K562 (cell line): Measurements from ENCODE around the gene PIK3R6. TPM values are rescaled to one million over a fixed set of nuclear protein-coding genes. Genes with fewer than 3 reads are reported as not detected.

ENCODE experiments used
- ATAC-seq: fragments of 200-7000 bp; cut with Tn5 transposase; 3 replicates; pipeline ENCODE4 v1.9.1; 2020; ENCODE audit warnings: moderate library complexity
- BruUV-seq: library from RNA; stranded (reverse); fragments of 400-500 nt; replicated peaks from 2 replicates; lab custom pipeline; 2021; lab: Mats Ljungman, UMichigan
- CTCF ChIA-PET: fragments of 300-600 bp; formaldehyde crosslinking; extraction: SDS; loops from one replicate; lab custom pipeline; 2021; ENCODE audit warnings: low intra/inter-chr PET ratio; lab: Yijun Ruan, JAX
- POLR2A ChIA-PET: fragments of 300-600, 350-650 bp; sonication (Branson Sonifier 250); formaldehyde crosslinking; extraction: SDS; loops from one replicate; lab custom pipeline; 2021; ENCODE audit warnings: antibody characterized with exemption, inconsistent platforms; lab: Yijun Ruan, JAX
- DNase-seq, 4 experiments: peaks; one replicate each; pipeline versions ENCODE4 v3.0.0 to v3.0.0-alpha.2; 2011 to 2018; ENCODE audit warnings: low spot score in 3 of 4, mixed read lengths in 3 of 4; ENCODE audit errors: extremely low read depth in 1 of 4
- FAIRE-seq: peaks from 2 replicates; lab custom pipeline; 2011; peaks lifted over from hg19 to GRCh38; lab: Jason Lieb, UNC
- H2AFZ ChIP-seq: 2 replicates; pipeline ENCODE4 v1.6.0; 2011; ENCODE audit warnings: low read depth, low read length, control low read depth, inconsistent platforms
- H3K27ac ChIP-seq: fragments of 200-600 bp; 3 replicates; pipeline ENCODE4 v1.8.0; 2011; ENCODE audit warnings: low read depth, mild to moderate bottlenecking, control low read depth, inconsistent platforms, low read length, moderate library complexity, mixed read lengths; ENCODE audit errors: extremely low read depth
- H3K27me3 ChIP-seq, 2 experiments: fragments of 300-600 bp in 1 of 2; 2 replicates in 1 of 2; 3 replicates in 1 of 2; pipeline versions ENCODE4 v1.6.0 to v1.8.0; 2011; ENCODE audit warnings: inconsistent platforms in 2 of 2, low read length in 2 of 2, mild to moderate bottlenecking in 1 of 2, mixed read lengths in 1 of 2, moderate library complexity in 1 of 2; ENCODE audit not compliant: control insufficient read depth in 2 of 2, insufficient read depth in 2 of 2
- H3K36me3 ChIP-seq: fragments of 300-600 bp; 3 replicates; pipeline ENCODE4 v1.8.0; 2011; ENCODE audit warnings: mild to moderate bottlenecking, low read length, inconsistent platforms; ENCODE audit not compliant: control insufficient read depth, insufficient read depth
- H3K4me1 ChIP-seq, 2 experiments: fragments of 200-600 bp in 1 of 2; replicated peaks in 1 of 2; 2 replicates in 1 of 2; 3 replicates in 1 of 2; pipeline versions ENCODE4 v1.5.1 to v1.8.0; 2011; ENCODE audit warnings: inconsistent platforms in 2 of 2, low read length in 2 of 2, mild to moderate bottlenecking in 1 of 2, mixed read lengths in 1 of 2, moderate library complexity in 1 of 2; ENCODE audit not compliant: control insufficient read depth in 2 of 2, insufficient read depth in 2 of 2
- H3K4me2 ChIP-seq: 2 replicates; pipeline ENCODE4 v1.6.1; 2011; ENCODE audit warnings: low read length, control low read depth, inconsistent platforms, mixed read lengths; ENCODE audit not compliant: insufficient read depth
- H3K4me3 ChIP-seq: fragments of 200-600 bp; sonication (generic), shearing (Covaris generic); 2 replicates; pipeline ENCODE4 v1.5.1; 2016; ENCODE audit warnings: control low read depth, inconsistent platforms
- H3K79me2 ChIP-seq: fragments of 200-600 bp; 3 replicates; pipeline ENCODE4 v1.8.0; 2011; ENCODE audit warnings: low read length, inconsistent platforms; ENCODE audit not compliant: control insufficient read depth, insufficient read depth
- H3K9ac ChIP-seq, 2 experiments: 2 replicates each; pipeline versions ENCODE4 v1.6.0 to v1.6.1; 2011; ENCODE audit warnings: low read depth in 2 of 2, low read length in 2 of 2, control low read depth in 1 of 2, inconsistent platforms in 1 of 2, mild to moderate bottlenecking in 1 of 2, mixed read lengths in 1 of 2; ENCODE audit not compliant: insufficient read depth in 1 of 2
- H3K9me1 ChIP-seq: one replicate; pipeline ENCODE4 v1.6.0; 2011; ENCODE audit warnings: inconsistent platforms, mild to moderate bottlenecking, low read length, moderate library complexity; ENCODE audit not compliant: control insufficient read depth, insufficient read depth
- H3K9me3 ChIP-seq: replicated peaks from 2 replicates; pipeline ENCODE4 v1.5.1; 2011; ENCODE audit warnings: low read depth, low read length, inconsistent platforms; ENCODE audit not compliant: control insufficient read depth, insufficient read depth
- H4K20me1 ChIP-seq: replicated peaks from 2 replicates; pipeline ENCODE4 v1.6.1; 2011; ENCODE audit warnings: low read length, inconsistent platforms, mixed read lengths; ENCODE audit not compliant: control insufficient read depth, insufficient read depth
- ARID1B ChIP-seq: fragments of 450-650 bp; IDR thresholded peaks from 2 replicates; pipeline ENCODE4 v1.6.1; 2016; ENCODE audit warnings: antibody characterized with exemption, mild to moderate bottlenecking, inconsistent platforms
- ATF3 ChIP-seq, 2 experiments: fragments of 450-650 bp in 1 of 2; sonication (generic) in 1 of 2; formaldehyde crosslinking in 1 of 2; IDR thresholded peaks in 1 of 2; conservative IDR thresholded peaks in 1 of 2; 2 replicates each; pipeline versions ENCODE4 v1.6.1 to v1.8.1; 2016 to 2023; ENCODE audit warnings: mild to moderate bottlenecking in 2 of 2, moderate library complexity in 2 of 2, inconsistent platforms in 1 of 2, missing genetic modification reagents in 1 of 2
- ELF2 ChIP-seq: fragments of 250-450 bp; sonication (Bioruptor Pico); IDR thresholded peaks from 2 replicates; pipeline ENCODE4 v1.5.0; 2021; ENCODE audit warnings: mild to moderate bottlenecking
- FOXM1 ChIP-seq, 2 experiments: fragments of 450-650 bp in 1 of 2; sonication (generic) in 1 of 2; formaldehyde crosslinking in 1 of 2; IDR thresholded peaks; 2 replicates each; pipeline versions ENCODE4 v1.6.1 to v1.9.0; 2017 to 2022; ENCODE audit warnings: low read depth in 2 of 2, mild to moderate bottlenecking in 2 of 2, missing genetic modification reagents in 1 of 2, moderate library complexity in 1 of 2
- NFIC ChIP-seq: fragments of 450-650 bp; IDR thresholded peaks from 2 replicates; pipeline ENCODE4 v1.6.1; 2017; ENCODE audit warnings: mild to moderate bottlenecking, inconsistent platforms
- RBM17 ChIP-seq: fragments of 200-400 bp; formaldehyde crosslinking; IDR thresholded peaks from 2 replicates; pipeline ENCODE4 v1.6.1; 2017; ENCODE audit warnings: low read depth, mild to moderate bottlenecking, low read length, borderline replicate concordance
- ZFP1 ChIP-seq: fragments of 450-650 bp; formaldehyde crosslinking; IDR thresholded peaks from 2 replicates; pipeline ENCODE4 v1.4.0; 2020; ENCODE audit warnings: mild to moderate bottlenecking, mixed read lengths
- ZNF436 ChIP-seq: fragments of 250-450, 450-650 bp; sonication (Bioruptor Pico); formaldehyde crosslinking; IDR thresholded peaks from 2 replicates; pipeline ENCODE4 v1.7.0; 2020; ENCODE audit warnings: mild to moderate bottlenecking
- ZNF764 ChIP-seq: fragments of 250-450 bp; sonication (Bioruptor Pico); IDR thresholded peaks from 2 replicates; pipeline ENCODE4 v1.4.0; 2020; ENCODE audit warnings: low read depth, mild to moderate bottlenecking, moderate library complexity
- WGBS: fragments of 100-300 bp; shearing (Covaris generic); methylation state at CpG from one replicate; pipeline ENCODE4 v1.1.6; 2016; ENCODE audit warnings: low coverage, mixed read lengths; ENCODE audit not compliant: insufficient coverage; ENCODE audit errors: missing lambda C conversion rate; 5-methylcytosine and 5-hydroxymethylcytosine counted together
- in situ Hi-C: fragments of 300-500 bp; cut with MboI; formaldehyde crosslinking; loops from 4 replicates; pipeline ENCODE4 v1.15.0; 2018; ENCODE audit warnings: inconsistent platforms, mixed read lengths
- intact Hi-C: fragments of 100-400 bp; cut with micrococcal nuclease; formaldehyde crosslinking; loops from 2 replicates; pipeline ENCODE4 v1.14.2; 2022
- polyA plus RNA-seq, 8 experiments: library from polyadenylated mRNA; depleted of rRNA in 4 of 8; stranded (reverse) in 5 of 8; unstranded in 3 of 8; fragments of >200 nt; fragmentation: Nextera tagmentation in 2 of 8; fragmentation: Illumina TruSeq in 1 of 8; extraction: Ambion mirVana in 2 of 8; extraction: Trizol in 1 of 8; gene quantifications; 2 replicates each; pipeline versions ENCODE4 v1.2.1 to v1.2.3, GENCODE V29; 2011 to 2014; ENCODE audit warnings: inconsistent platforms in 1 of 8, missing spikeins in 1 of 8
- total RNA-seq, 7 experiments: library from RNA; depleted of rRNA in 6 of 7; stranded (reverse); fragments of >200 nt in 6 of 7; fragmentation: Illumina TruSeq in 2 of 7; extraction: Trizol in 2 of 7; gene quantifications; 2 replicates each; pipeline versions ENCODE4 v1.2.1 to v1.2.3, GENCODE V29; 2011 to 2021; ENCODE audit warnings: low replicate concordance in 1 of 7
- TF ChIP-seq, protein P1 (sequence below): sonication (generic); formaldehyde crosslinking; IDR thresholded peaks from 2 replicates; pipeline ENCODE4 v1.8.1; 2023; ENCODE audit warnings: mild to moderate bottlenecking, missing genetic modification reagents
- TF ChIP-seq, protein P2 (sequence below): fragments of 250-450 bp; sonication (Bioruptor Pico); IDR thresholded peaks from 2 replicates; pipeline ENCODE4 v1.4.0; 2020

The PIK3R6 gene
- total and polyA plus RNA-seq, 9 of the 15 experiments (the other 6 are each of a cell fraction or from before 2014, with no cell fraction given) = 0.04 TPM; not detected in 8

- CTCF ChIA-PET = no interaction called here
- ATAC-seq (no peak), FAIRE-seq (no peak), DNase-seq (no peak)
- Histone ChIP-seq H3K27me3 (peaks cover 0 to 51% of the 10 kb centered on the region in 2 experiments; a peak in 3 of 5 replicates), H3K79me2 (no peaks in the 10 kb centered on the region), H3K4me3 (no peak overlapping the region), H3K9me1 (no peaks in the 10 kb centered on the region), H3K27ac (no peak overlapping the region), H3K4me2 (no peak overlapping the region), H3K9ac (no peak overlapping the region), H3K36me3 (no peaks in the 10 kb centered on the region), H2AFZ (no peak overlapping the region), H4K20me1 (no peaks in the 10 kb centered on the region), H3K9me3 (no peaks in the 10 kb centered on the region), H3K4me1 (no peaks in the 10 kb centered on the region)
- in situ Hi-C loops (no loop called here), intact Hi-C loops (no loop called here)
- BruUV-seq = no TSS peak
- whole genome bisulfite sequencing = 0% methylated on average over 4 of the region's 4 CpGs
- POLR2A ChIA-PET = no interaction called here
- TF ChIP-seq ELF2 (no peak), ZNF764 (CRISPR knock-in tag) (no peak), RBM17 (no peak), NFIC (no peak), ZNF436 (CRISPR knock-in tag) (no peak), ATF3 (IDR thresholded peaks at IDR 0.05) (no peak), ATF3 (CRISPR knock-in tag; conservative IDR thresholded peaks at IDR 0.05) (no peak), ZFP1 (no peak), FOXM1 (IDR thresholded peaks at IDR 0.05; ENCODE audit: low read depth) (no peak), FOXM1 (CRISPR knock-in tag; IDR thresholded peaks at IDR 0.05; ENCODE audit: low read depth) (no peak), ARID1B (no peak)
- TF ChIP-seq, protein P1, sequence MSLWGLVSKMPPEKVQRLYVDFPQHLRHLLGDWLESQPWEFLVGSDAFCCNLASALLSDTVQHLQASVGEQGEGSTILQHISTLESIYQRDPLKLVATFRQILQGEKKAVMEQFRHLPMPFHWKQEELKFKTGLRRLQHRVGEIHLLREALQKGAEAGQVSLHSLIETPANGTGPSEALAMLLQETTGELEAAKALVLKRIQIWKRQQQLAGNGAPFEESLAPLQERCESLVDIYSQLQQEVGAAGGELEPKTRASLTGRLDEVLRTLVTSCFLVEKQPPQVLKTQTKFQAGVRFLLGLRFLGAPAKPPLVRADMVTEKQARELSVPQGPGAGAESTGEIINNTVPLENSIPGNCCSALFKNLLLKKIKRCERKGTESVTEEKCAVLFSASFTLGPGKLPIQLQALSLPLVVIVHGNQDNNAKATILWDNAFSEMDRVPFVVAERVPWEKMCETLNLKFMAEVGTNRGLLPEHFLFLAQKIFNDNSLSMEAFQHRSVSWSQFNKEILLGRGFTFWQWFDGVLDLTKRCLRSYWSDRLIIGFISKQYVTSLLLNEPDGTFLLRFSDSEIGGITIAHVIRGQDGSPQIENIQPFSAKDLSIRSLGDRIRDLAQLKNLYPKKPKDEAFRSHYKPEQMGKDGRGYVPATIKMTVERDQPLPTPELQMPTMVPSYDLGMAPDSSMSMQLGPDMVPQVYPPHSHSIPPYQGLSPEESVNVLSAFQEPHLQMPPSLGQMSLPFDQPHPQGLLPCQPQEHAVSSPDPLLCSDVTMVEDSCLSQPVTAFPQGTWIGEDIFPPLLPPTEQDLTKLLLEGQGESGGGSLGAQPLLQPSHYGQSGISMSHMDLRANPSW (CRISPR knock-in tag) = no peak
- TF ChIP-seq, protein P2, sequence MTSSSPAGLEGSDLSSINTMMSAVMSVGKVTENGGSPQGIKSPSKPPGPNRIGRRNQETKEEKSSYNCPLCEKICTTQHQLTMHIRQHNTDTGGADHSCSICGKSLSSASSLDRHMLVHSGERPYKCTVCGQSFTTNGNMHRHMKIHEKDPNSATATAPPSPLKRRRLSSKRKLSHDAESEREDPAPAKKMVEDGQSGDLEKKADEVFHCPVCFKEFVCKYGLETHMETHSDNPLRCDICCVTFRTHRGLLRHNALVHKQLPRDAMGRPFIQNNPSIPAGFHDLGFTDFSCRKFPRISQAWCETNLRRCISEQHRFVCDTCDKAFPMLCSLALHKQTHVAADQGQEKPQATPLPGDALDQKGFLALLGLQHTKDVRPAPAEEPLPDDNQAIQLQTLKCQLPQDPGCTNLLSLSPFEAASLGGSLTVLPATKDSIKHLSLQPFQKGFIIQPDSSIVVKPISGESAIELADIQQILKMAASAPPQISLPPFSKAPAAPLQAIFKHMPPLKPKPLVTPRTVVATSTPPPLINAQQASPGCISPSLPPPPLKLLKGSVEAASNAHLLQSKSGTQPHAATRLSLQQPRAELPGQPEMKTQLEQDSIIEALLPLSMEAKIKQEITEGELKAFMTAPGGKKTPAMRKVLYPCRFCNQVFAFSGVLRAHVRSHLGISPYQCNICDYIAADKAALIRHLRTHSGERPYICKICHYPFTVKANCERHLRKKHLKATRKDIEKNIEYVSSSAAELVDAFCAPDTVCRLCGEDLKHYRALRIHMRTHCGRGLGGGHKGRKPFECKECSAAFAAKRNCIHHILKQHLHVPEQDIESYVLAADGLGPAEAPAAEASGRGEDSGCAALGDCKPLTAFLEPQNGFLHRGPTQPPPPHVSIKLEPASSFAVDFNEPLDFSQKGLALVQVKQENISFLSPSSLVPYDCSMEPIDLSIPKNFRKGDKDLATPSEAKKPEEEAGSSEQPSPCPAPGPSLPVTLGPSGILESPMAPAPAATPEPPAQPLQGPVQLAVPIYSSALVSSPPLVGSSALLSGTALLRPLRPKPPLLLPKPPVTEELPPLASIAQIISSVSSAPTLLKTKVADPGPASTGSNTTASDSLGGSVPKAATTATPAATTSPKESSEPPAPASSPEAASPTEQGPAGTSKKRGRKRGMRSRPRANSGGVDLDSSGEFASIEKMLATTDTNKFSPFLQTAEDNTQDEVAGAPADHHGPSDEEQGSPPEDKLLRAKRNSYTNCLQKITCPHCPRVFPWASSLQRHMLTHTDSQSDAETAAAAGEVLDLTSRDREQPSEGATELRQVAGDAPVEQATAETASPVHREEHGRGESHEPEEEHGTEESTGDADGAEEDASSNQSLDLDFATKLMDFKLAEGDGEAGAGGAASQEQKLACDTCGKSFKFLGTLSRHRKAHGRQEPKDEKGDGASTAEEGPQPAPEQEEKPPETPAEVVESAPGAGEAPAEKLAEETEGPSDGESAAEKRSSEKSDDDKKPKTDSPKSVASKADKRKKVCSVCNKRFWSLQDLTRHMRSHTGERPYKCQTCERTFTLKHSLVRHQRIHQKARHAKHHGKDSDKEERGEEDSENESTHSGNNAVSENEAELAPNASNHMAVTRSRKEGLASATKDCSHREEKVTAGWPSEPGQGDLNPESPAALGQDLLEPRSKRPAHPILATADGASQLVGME (CRISPR knock-in tag) = no peak
These were observed 46.4 kb upstream of the PIK3R6 start for GRCh38 chr17:8913879-8914278.
